Right ventricle myocardium superior (tissue), 1 donor: ENCODE measurements around the gene MTERF4. TPM values are rescaled to one million over a fixed set of nuclear protein-coding genes. Genes with fewer than 3 reads are reported as not detected.

Source experiments
- total RNA-seq: library from RNA; stranded (reverse); fragmentation: NEBNext Ultra II Directional; extraction: Animal tissue kit (Norgen Biotek cat#: 25700); gene quantifications from one replicate; pipeline ENCODE4 v1.2.1, GENCODE V29; 2021
- donor health status: DM: no; HTN: yes; CAD: no; lungs with severe emphysema.

MTERF4 gene
- total RNA-seq, 1 donor from 2014 or later, result 23.8 TPM

Other genes with a start within 250 kb of the MTERF4 start
- gene AGXT, start 233.5 kb downstream of the MTERF4 start, total RNA-seq, result not detected
- gene MAB21L4, start 206.1 kb downstream of the MTERF4 start, total RNA-seq, result not detected
- not detected for gene CROCC2, start 196.0 kb downstream of the MTERF4 start, total RNA-seq
- 8.0 TPM for gene SNED1, start 103.7 kb downstream of the MTERF4 start, total RNA-seq
- 3.2 TPM for gene PASK, start 47.2 kb upstream of the MTERF4 start, total RNA-seq
- 66.0 TPM for gene PPP1R7, start 48.2 kb upstream of the MTERF4 start, total RNA-seq
- gene ANO7, start 86.4 kb upstream of the MTERF4 start, total RNA-seq, result 0.35 TPM
- 373 TPM for gene HDLBP, start 213.4 kb upstream of the MTERF4 start, total RNA-seq
- gene SEPTIN2, start 213.6 kb upstream of the MTERF4 start, total RNA-seq, result 139 TPM